ENCODE data around the gene CYP26A1.

GRCh38 chr10:93121311-93121710, 47.6 kb downstream of the CYP26A1 start:
- TF ChIP-seq EZH2 (IDR thresholded peaks at IDR 0.05; ENCODE audit: insufficient read depth, poor library complexity, severe bottlenecking) = no peak
- no peak for TF ChIP-seq EZH2phosphoT487 (IDR thresholded peaks at IDR 0.05; ENCODE audit: insufficient read depth, low read depth)
